Keratinocyte (primary cell): ENCODE measurements around the gene ZNF784. TPM values are rescaled to one million over a fixed set of nuclear protein-coding genes. Genes with fewer than 3 reads are reported as not detected.

Experiments
- DNase-seq: peaks from one replicate; pipeline ENCODE4 v3.0.0-alpha.2; 2011; ENCODE audit warnings: low read depth, missing footprints, low spot score
- FAIRE-seq: peaks from 2 replicates; lab custom pipeline; 2011; peaks lifted over from hg19 to GRCh38; lab: Jason Lieb, UNC
- H2AFZ ChIP-seq: 2 replicates; pipeline ENCODE4 v1.6.0; 2012; ENCODE audit warnings: low read length, control low read depth, inconsistent platforms; ENCODE audit not compliant: control insufficient read depth
- H3K27ac ChIP-seq: 2 replicates; pipeline ENCODE4 v1.5.1; 2011; ENCODE audit warnings: low read length; ENCODE audit not compliant: control insufficient read depth, insufficient read depth
- H3K27me3 ChIP-seq: 3 replicates; pipeline ENCODE4 v1.6.0; 2011; ENCODE audit warnings: low read length; ENCODE audit not compliant: control insufficient read depth, insufficient read depth; ENCODE audit errors: extremely low read depth
- H3K36me3 ChIP-seq, 2 experiments: 2 replicates in 1 of 2; 3 replicates in 1 of 2; pipeline ENCODE4 v1.5.1; 2011; ENCODE audit warnings: low read length in 2 of 2, mild to moderate bottlenecking in 1 of 2; ENCODE audit not compliant: control insufficient read depth in 2 of 2, insufficient read depth in 2 of 2; ENCODE audit errors: extremely low read depth in 1 of 2
- H3K4me1 ChIP-seq: 3 replicates; pipeline ENCODE4 v1.5.1; 2011; ENCODE audit warnings: low read length; ENCODE audit not compliant: control insufficient read depth, insufficient read depth; ENCODE audit errors: extremely low read depth
- H3K4me2 ChIP-seq: 3 replicates; pipeline ENCODE4 v1.6.0; 2011; ENCODE audit warnings: low read depth, low read length; ENCODE audit not compliant: control insufficient read depth, insufficient read depth; ENCODE audit errors: extremely low read depth
- H3K4me3 ChIP-seq, 3 experiments: fragments of 200-600 bp in 1 of 3; sonication (generic) in 1 of 3; 2 replicates in 2 of 3; 3 replicates in 1 of 3; pipeline ENCODE4 v1.5.1; 2011 to 2016; ENCODE audit warnings: low read length in 3 of 3, mild to moderate bottlenecking in 3 of 3, control low read depth in 2 of 3, inconsistent platforms in 1 of 3, low read depth in 1 of 3, mixed read lengths in 1 of 3, mixed run types in 1 of 3, moderate library complexity in 1 of 3; ENCODE audit not compliant: control insufficient read depth in 2 of 3, insufficient read depth in 2 of 3; ENCODE audit errors: extremely low read depth in 1 of 3
- H3K79me2 ChIP-seq: 2 replicates; pipeline ENCODE4 v1.6.0; 2012; ENCODE audit warnings: low read length; ENCODE audit not compliant: control insufficient read depth, insufficient read depth
- H3K9ac ChIP-seq: 3 replicates; pipeline ENCODE4 v1.6.0; 2011; ENCODE audit warnings: low read length; ENCODE audit not compliant: control insufficient read depth, insufficient read depth; ENCODE audit errors: extremely low read depth
- H3K9me1 ChIP-seq: 3 replicates; pipeline ENCODE4 v1.6.0; 2011; ENCODE audit warnings: low read length; ENCODE audit not compliant: control insufficient read depth, insufficient read depth; ENCODE audit errors: extremely low read depth
- H3K9me3 ChIP-seq: 2 replicates; pipeline ENCODE4 v1.5.1; 2012; ENCODE audit warnings: low read depth, low read length; ENCODE audit not compliant: control insufficient read depth
- H4K20me1 ChIP-seq: 3 replicates; pipeline ENCODE4 v1.6.0; 2011; ENCODE audit warnings: low read length; ENCODE audit not compliant: control insufficient read depth, insufficient read depth; ENCODE audit errors: extremely low read depth
- CTCF ChIP-seq, 3 experiments: IDR thresholded peaks in 1 of 3; conservative IDR thresholded peaks in 1 of 3; optimal IDR thresholded peaks in 1 of 3; 2 replicates in 2 of 3; 3 replicates in 1 of 3; pipeline versions ENCODE3 to v1.5.1; 2011; ENCODE audit warnings: low read length in 3 of 3, mild to moderate bottlenecking in 3 of 3, moderate library complexity in 2 of 3, control low read depth in 1 of 3, inconsistent platforms in 1 of 3; ENCODE audit not compliant: insufficient read depth in 2 of 3; ENCODE audit errors: extremely low read depth in 1 of 3
- EZH2 ChIP-seq: IDR thresholded peaks from one replicate; pipeline ENCODE4 v1.6.1; 2012; ENCODE audit warnings: inconsistent platforms, mild to moderate bottlenecking, low read length, moderate library complexity
- dilution Hi-C: fragments of 300-500 bp; cut with MboI; formaldehyde crosslinking; loops from one replicate; pipeline ENCODE4 v1.7.0; 2020; ENCODE audit warnings: low sequenced_read_pairs; ENCODE audit not compliant: extremely low pct_ligation_motif_present
- polyA plus RNA-seq, 5 experiments: library from polyadenylated mRNA; depleted of rRNA in 3 of 5; stranded (reverse) in 3 of 5; stranded (forward) in 1 of 5; unstranded in 1 of 5; fragments of >200 nt; gene quantifications; 1 replicate in 1 of 5; 2 replicates in 3 of 5; 3 replicates in 1 of 5; pipeline versions ENCODE4 v1.2.1 to v1.2.3, GENCODE V29; 2011 to 2012; ENCODE audit warnings: missing spikeins in 2 of 5, low read depth in 1 of 5, low replicate concordance in 1 of 5

ZNF784 gene
- polyA plus RNA-seq, 1 donor (not counting 4 experiments of a cell fraction or from before 2014, with no cell fraction given): 2.1 TPM

- Histone ChIP-seq H4K20me1 (no peaks in the 10 kb centered on the region), H3K27me3 (peaks cover 4% of the 10 kb centered on the region), H3K4me2 (peak within 1 kb of the TSS; percentile 82), H3K79me2 (peaks cover 13% of the 10 kb centered on the region), H2AFZ (peak within 1 kb of the TSS; percentile 62), H3K9ac (peak within 1 kb of the TSS; percentile 75), H3K4me1 (peaks cover 12% of the 10 kb centered on the region), H3K36me3 (peaks cover 0 to 2% of the 10 kb centered on the region in 2 experiments), H3K9me3 (no peaks in the 10 kb centered on the region), H3K27ac (peak within 1 kb of the TSS; percentile 29), H3K4me3 (peak within 1 kb of the TSS; percentile 80 to 97 (median 91)), H3K9me1 (no peaks in the 10 kb centered on the region)
- TF ChIP-seq EZH2 (no peak), CTCF (optimal IDR thresholded peaks at IDR 0.05 in 1 of 3, IDR thresholded peaks at IDR 0.05 in 1 of 3, conservative IDR thresholded peaks at IDR 0.05 in 1 of 3; ENCODE audit: extremely low read depth in 1 of 3, insufficient read depth in 2 of 3, low read length in 3 of 3) (no peak)
- FAIRE-seq: peak; percentile 36
- dilution Hi-C loops: no loop called here
- no peak for DNase-seq
These were observed 43.7 kb downstream of the ZNF784 start, which contains the start of gene ZNF579 for GRCh38 chr19:55580628-55581144. ZNF579 (minus strand) TSS chr19:55580848; CDS start chr19:55579639, 1,209 bp downstream.

GRCh38 chr19:55579766-55580621 is 44.4 kb downstream of the ZNF784 start:
- Histone ChIP-seq H3K79me2 (peaks cover 13% of the 10 kb centered on the region), H3K27me3 (peaks cover 2% of the 10 kb centered on the region), H4K20me1 (no peaks in the 10 kb centered on the region), H3K27ac (peak overlapping the region; percentile 17), H3K4me1 (peaks cover 12% of the 10 kb centered on the region), H2AFZ (peak overlapping the region; percentile 62), H3K4me2 (peak overlapping the region; percentile 80), H3K9me1 (no peaks in the 10 kb centered on the region), H3K9ac (peak overlapping the region; percentile 75), H3K4me3 (peak overlapping the region; percentile 80 to 97 (median 91)), H3K36me3 (peaks cover 0 to 2% of the 10 kb centered on the region in 2 experiments), H3K9me3 (no peaks in the 10 kb centered on the region)
- no peak for FAIRE-seq
- no peak for DNase-seq
- TF ChIP-seq CTCF (optimal IDR thresholded peaks at IDR 0.05 in 1 of 3, IDR thresholded peaks at IDR 0.05 in 1 of 3, conservative IDR thresholded peaks at IDR 0.05 in 1 of 3; ENCODE audit: extremely low read depth in 1 of 3, insufficient read depth in 2 of 3, low read length in 3 of 3) (no peak), EZH2 (no peak)
- dilution Hi-C loops: no loop called here
